Muscle of back (tissue), 13 donors: ENCODE measurements around the gene SPACA4. TPM values are rescaled to one million over a fixed set of nuclear protein-coding genes. Genes with fewer than 3 reads are reported as not detected.
"Not testable (repeated sequence)": the region's sequence is repeated elsewhere in the genome, so short reads cannot be mapped to it uniquely, and the experiment has no call there.

Experiments used
- DNase-seq, 3 donors: peaks; one replicate each; pipeline versions ENCODE4 v3.0.0 to v3.0.0-alpha.2; 2013
- long read RNA-seq, 9 donors: transcript quantifications; one replicate each; lab custom pipeline, GENCODE V29; 2026
- polyA plus RNA-seq, 10 donors: library from polyadenylated mRNA; unstranded; fragments of 120-200 nt; gene quantifications; one replicate each; pipeline ENCODE4 v1.2.1, GENCODE V29; 2013; ENCODE audit not compliant: insufficient read length in 10 of 10

The SPACA4 gene, protein sequence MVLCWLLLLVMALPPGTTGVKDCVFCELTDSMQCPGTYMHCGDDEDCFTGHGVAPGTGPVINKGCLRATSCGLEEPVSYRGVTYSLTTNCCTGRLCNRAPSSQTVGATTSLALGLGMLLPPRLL
- not detected for polyA plus RNA-seq
- long read RNA-seq, donor 1, result 0 reads
- long read RNA-seq, donor 2, result 0 reads
- long read RNA-seq, donor 3, partial matches to known transcripts, result 0 of 1 reads
- long read RNA-seq, donor 3, other reads (novel, unspliced or antisense), result 0 of 1 reads
- long read RNA-seq, donor 4, result 0 reads
- long read RNA-seq, donor 5, result 0 reads
- long read RNA-seq, donor 6, result 0 reads
- long read RNA-seq, donor 7, result 0 reads
- long read RNA-seq, donor 8, partial matches to known transcripts, result 0 of 1 reads
- long read RNA-seq, donor 8, other reads (novel, unspliced or antisense), result 0 of 1 reads
- long read RNA-seq, donor 9, result 0 reads

DNA sequence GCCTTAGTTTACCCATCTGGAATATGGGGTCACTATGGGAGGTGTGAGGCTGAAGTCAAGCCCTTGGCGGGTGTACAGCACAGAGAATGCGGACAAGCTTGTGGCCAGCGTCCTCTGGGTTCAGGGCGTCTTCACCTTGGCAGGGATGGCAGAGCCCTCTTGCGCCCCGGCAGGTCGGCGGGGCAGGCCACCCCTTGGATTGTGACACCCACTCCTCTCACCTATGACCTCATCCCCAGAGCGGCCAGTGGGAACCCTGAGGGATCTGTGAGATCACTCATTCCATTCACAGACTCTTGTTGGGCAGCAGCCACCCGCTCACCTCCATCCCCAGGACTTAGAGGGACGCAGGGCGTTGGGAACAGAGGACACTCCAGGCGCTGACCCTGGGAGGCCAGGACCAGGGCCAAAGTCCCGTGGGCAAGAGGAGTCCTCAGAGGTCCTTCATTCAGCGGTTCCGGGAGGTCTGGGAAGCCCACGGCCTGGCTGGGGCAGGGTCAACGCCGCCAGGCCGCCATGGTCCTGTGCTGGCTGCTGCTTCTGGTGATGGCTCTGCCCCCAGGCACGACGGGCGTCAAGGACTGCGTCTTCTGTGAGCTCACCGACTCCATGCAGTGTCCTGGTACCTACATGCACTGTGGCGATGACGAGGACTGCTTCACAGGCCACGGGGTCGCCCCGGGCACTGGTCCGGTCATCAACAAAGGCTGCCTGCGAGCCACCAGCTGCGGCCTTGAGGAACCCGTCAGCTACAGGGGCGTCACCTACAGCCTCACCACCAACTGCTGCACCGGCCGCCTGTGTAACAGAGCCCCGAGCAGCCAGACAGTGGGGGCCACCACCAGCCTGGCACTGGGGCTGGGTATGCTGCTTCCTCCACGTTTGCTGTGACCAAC lies at the start of gene SPACA4:
TSS of gene SPACA4 (plus strand) at position 280 of the 896 bp plus-strand sequence. CDS start at position 517, 237 bp downstream.
- no peak for DNase-seq

DNA sequence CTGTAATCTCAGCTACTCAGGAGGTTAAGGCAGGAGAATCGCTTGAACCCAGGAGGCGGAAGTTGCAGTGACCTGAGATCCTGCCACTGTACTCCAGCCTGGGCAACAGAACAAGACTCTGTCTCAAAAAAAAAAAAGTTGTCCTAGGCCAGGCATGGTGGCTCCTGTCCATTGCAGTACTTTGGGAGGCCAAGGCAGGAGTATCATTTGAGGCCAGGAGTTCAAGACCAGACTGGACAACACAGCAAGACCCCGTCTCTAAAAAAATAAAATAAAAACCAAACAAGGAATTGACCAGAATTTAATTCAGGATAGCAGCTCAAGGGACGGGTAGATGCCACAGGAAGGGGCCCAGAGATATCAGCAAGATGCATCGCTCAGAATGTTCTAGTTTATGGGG lies 49.7 kb upstream of the SPACA4 start:
- DNase-seq, result no peak

DNA sequence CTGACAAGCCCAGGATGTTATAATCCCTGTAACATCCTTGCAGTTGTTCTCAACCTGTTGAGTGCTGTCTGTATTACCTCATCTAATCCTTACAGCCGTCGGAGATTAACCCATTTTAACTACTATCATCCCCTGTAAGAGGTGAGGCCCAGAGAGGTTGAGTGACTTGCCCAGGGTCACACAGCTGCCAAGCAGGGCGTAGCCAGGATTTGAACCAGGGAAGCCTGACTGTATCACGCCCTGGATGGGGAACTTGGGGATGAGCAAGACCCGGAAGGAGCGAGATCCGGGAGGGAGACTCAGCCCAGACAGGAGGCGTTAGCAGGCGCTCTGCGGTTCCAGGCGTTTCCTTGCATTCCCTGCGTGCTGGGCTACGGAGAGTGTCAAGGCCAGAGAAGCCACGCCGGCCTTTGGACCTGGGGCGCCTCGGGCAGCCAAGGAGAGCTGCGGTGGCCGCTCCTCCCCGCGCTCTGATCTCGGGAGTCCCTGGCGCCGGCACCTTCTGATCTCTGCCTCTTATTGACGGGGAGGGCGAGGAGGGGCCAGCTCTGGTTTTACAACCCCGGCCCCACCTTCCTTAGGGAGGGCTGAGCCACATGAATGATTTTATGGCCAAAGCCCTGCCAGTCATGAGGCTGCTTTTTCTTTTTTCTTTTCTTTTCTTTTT lies 48.4 kb upstream of the SPACA4 start:
- peak in 1 of 3 donors; percentile 32 for DNase-seq

DNA sequence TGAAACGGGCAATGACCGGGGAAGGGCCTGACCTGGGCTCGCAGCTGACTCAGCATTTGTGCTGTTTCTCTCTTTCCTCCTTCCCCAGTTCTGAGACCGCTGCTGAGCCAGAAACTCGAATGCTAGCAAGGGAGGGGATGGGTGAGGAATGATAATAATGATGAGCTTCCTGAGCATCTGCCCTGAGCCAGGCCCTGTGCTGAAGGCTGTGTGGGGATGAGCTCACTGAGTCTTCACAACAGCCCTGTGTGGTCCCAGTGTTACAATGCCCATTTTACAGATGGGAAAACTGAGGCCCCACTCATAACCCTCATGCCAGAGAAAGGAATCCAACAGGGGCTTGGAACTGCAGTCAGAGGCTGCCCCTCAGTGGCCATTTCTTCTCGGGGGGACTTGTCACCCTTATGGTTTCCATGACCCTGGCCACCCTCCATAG lies 46.4 kb upstream of the SPACA4 start:
- no peak for DNase-seq

DNA sequence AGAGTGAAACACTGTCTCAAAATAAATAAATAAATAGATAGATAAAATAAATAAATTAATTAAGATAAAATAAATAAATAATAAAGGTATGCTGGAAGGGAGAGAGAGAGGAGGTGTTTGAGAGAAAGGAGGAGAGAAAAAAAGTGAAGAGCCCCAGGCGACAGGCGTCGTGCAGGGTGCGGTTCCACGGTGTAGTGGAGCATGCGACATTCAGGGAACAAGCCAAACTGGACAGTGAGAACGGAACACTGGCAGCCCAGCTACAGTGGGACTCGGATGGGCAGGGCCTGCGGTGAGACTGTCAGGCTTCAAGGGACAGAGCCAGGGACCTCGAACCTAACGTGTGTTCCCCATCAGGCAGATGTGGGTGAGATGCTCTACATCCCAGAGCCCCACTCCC lies 45.1 kb upstream of the SPACA4 start:
- no peak for DNase-seq

DNA sequence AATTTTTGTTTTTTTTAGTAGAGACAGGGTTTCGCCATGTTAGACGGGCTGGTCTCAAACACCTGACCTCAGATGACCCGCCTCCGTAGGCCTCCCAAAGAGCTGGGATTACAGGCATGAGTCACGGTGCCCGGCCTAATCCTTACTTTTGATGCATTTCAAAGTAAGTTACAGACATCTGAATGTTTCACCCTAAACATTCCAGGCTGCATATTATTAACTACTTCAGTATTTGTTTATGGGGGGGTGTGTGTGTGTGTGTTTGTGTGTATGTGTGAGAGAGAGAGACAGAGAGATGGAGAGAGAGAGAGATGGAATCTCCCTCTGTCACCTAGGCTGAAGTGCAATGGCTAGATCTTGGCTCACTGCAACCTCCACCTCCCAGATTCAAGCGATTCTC lies 41.5 kb upstream of the SPACA4 start:
- no peak for DNase-seq

DNA sequence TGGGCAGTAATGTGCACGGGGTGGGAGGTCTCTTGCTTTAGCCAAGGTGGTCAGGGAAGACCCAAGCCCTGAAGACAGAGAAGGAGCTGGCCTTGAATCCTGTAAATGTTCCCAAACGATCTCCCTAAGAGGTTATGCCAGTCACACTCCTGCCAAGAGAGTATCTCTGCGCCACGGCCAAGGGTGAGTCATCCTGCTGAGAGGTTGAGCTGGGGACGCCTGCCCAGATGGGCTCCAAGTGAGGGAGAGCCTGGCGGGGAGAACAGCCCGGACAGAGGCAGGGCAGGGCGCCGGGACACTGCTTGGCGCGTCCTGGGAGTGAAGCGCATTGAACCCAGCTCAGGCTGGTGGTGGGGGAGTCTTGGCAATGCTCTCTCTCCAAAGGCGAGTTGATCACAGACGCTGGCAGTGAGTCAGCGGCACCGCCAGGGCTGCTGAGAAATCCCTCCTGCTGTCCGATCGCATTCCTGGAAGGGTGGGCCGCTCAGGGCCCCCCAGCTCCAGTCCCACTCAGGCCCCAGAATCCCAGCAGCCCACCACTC lies 38.1 kb upstream of the SPACA4 start:
- DNase-seq, result peak; percentile 66 to 74 (median 69)

DNA sequence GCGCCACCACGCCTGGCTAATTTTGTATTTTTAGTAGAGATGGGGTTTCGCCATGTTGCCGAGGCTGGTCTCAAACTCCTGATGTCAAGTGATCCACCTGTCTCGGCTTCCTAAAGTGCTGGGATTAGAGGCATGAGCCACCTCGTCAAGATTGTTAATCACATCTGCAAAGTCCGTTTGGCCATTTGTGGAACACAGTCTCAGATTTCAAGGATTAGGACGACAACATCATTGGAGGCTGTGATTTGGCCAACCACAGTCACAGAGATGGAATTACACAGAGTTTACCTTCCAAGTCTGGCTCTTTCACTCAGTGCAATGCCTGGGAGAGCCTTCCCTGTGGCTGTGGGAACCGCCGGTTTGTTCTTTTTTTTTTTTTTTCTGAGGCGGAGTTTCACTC lies 36.7 kb upstream of the SPACA4 start:
- DNase-seq, result peak in 2 of 3 donors; percentile 48 to 63

DNA sequence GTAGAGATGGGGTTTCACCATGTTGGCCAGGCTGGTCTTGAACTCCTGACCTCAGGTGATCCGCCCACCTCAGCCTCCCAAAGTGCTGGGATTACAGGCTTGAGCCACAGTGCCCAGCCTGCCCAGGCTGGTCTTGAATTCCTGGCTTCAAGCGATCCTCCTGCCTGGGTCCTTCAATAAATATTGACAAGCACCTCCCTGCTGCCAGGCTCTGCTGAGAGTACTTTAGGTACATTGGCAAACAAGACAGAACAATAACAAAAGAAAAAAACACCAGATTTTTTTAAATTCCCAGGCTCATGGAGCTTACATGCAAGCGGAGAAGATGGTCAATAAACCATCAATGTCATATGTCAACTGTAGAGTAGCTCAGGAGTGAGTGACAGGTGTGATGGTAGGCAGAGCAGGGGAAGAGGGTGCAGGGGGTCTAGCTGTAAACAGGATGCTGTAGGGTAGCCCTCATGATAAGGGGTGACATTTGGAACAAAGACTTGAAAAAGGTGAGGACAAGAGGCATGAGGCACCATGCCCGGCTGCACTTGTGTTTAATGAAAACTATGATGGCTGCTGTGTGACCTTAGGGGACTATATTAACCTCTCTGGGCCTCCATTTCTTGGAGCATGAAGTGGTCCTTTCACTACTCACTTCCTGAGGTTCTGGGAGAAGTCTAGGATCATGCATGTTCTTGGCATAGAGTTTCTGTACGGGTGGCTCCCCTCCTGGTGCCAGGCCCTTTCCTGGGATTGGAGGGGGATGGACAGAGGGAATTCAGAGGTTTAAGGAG lies 35.0 kb upstream of the SPACA4 start:
- DNase-seq, result no peak

DNA sequence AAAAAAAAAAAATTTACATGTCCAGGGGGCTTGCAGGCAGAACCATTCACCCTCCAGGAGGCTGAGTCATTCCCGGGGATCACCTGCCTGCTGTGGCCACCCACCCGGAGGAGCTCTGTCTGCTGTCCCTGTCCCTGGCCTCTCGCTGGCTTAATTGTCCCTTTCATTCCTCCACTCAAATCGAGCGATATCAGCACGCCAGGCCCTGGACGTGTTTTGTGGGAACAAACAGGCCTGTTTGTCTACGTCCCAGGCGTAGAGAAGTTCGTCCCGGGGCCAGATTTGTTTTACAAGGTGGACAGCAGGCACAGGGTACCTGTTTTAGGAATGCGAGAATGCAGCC lies 33.4 kb upstream of the SPACA4 start:
- DNase-seq, result no peak

DNA sequence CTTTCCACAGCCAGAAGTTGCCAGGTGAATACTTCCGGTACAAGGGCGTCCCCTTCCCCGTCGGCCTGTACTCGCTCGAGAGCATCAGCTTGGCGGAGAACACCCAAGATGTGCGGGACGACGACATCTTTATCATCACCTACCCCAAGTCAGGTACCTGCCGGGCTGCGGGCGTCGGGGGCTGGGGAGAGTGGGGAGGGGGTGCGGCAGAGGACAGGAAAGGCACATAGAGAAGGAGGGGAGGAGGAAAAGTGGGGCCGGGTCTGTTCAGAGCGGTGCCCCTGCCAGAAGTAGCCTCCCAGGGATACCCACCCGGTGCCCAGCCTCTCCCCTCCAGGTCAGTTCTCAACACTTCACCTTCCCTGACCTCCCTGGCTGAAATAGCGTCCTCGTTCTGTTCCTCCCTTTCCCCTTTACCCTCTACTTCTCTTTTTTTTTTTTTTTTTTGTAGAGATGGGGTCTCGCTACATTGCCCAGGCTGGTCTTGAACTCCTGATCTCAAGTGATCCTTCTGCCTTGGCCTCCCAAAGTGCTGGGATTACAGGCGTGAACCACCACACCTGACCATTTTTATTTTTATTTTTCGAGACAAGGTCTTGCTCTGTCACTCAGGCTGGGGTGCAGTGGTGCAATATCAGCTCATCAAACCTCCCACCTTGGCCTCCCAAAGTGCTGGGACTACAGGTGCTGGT lies 30.5 kb upstream of the SPACA4 start:
- DNase-seq, result no peak

DNA sequence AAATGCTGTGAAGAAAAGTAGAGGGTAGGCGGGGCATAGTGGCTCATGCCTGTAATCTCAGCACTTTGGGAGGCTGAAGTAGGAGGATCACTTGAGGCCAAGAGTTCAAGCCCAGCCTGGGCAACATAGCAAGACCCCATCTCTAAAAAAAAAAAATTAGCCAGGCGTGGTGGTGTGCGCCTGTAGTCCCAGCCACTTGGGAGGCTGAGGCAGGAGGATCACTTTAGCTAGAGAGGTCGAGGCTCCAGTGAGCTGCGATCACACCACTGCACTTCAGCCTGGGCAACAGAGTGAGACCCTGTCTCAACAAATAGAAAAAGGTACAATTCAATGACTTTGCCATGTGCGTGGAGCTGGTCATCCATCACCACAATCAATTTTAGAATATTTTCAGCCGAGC lies 28.6 kb upstream of the SPACA4 start:
- DNase-seq, result not testable (repeated sequence)

DNA sequence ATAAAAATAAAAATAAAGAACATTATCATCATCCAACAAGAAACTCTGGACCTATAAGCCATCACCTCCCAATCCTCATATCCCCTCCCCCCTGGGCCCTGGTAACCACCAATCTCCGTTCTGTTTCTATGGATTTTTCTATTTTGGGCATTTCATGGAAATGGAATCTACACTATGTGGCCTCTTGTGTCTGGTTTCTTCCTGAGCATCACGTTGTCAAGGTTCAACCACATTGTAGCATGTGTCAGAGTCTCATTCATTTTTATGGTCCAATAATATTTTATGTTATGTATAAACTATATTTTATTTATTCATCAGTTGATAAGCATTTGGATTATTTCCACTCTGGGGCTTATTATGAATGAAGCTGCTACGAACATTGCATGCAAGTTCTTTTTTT lies 27.7 kb upstream of the SPACA4 start:
- DNase-seq, result no peak

DNA sequence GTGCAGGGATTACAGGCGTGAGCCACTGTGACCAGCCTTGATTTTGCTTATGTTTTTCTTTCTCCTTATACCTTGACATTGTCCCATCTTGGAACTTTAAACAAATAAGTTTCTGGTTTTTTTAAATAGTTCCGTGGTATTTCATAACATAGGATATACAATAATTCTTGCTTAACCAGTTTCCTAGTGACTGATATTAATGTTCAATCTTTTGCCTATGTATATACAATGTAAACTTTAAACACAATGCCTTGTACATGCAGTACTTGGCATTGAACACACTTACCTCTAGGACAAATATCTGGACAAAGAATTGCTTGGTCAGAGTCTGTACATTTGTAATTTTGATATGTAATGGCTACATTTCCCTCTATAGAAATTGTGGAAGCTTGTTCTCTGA lies 24.4 kb upstream of the SPACA4 start:
- no peak for DNase-seq

DNA sequence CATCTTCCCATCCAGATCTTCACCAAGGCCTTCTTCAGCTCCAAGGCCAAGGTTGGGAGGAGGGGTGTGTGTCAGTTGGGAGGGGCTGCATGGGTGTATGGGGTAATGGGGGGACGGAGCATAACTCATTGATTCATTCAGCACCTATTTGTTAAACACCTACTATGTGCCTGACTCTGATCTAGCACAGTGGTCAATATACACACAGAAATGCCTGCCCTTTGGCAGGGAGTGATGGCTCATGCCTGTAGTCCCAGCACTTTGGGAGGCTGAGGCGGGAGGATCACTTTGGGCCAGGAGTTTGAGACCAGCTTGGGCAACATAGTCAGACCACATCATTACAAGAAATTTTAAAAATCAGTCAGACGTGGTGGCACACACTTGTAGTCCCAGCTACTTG lies 19.2 kb upstream of the SPACA4 start:
- no peak for DNase-seq

DNA sequence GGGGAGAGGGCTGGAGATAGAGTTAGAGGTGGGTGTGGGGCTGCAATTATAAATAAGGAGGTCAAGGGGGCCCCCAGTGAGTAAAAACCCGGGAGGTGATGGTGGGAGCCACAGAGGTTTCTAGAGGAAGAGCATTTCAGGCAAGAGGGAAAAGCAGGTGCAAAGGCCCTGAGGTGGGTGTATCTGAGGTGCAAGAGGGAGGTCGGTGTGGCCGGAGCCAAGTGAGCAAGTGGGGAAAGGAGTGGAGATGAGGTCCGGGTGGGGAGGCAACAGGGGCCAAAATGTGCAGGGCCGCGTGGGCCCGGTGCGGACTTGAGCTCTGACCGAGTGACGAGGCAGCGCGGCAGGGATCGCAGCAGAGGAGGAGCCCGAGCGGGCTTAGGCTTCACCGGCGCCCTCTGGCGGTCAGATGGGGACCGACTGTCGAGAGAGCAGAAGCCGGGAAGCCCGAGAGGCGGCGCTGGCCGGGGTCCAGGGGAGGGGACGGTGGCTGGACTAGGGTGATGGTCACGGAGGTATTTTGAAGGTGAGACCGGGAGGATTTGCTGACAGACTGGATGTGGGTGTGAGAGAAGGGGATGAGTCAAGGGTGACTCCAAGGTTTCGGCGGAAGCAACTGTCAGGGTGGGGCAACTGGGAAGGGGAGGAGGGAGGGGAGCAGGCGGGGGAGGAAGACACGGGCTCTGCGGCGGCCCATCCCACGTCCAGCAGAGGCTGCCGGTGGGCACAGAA lies 17.7 kb upstream of the SPACA4 start:
- peak; percentile 73 to 94 (median 89) for DNase-seq

DNA sequence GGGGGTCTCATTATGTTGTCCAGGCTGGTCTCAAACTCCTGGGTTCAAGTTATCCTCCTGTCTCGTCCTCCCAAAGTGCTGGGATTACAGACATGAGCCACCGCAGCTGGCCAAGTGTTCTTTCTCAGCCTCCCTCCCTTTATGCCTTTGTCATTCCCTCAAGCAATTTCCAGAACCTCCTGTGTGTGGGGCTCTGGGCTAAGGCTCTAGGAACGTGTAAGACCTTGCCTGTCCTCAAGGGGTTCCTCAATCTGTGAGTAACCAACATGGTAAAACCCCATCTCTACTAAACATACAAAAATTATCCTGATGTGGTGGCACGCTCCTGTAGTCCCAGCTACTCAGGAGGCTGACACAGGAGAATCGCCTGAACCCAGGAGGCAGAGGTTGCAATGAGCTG lies 15.5 kb upstream of the SPACA4 start:
- DNase-seq, result no peak

DNA sequence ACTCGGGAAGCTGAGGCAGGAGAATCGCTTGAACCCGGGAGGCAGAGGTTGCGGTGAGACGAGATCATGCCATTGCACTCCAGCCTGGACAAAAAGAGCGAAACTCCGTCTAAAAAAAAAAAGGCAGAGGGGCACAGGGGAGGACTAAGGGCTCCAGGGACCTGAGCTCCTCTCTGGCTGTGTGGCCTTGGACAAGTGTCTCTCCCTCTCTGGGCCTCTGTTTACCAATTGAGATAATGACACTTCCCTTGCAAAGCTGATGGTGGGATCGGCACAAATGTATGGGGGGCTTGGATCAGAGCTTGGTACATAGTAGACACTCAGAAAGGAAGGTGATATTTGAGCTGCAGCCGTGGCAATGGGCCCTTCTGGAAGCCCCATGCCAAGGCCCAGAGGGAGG lies 11.4 kb upstream of the SPACA4 start:
- DNase-seq, result no peak

DNA sequence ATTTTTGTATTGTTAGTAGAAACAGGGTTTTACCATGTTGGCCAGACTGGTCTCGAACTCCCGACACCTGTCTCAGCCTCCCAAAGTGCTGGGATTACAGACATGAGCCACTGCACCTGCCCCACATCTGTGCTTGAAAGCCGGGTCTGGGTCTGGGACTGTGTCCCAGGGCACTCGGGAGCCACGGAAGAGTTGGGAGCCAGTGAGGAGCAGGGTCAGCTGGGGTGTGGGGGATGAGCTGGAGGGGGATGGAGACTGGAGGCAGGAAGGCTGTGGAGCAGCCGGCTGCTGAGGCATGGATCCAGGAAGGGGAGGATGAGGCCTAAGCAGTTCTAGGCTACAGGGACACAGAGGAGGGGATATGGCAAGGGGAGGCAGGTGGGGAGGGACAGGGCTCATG lies 10.7 kb upstream of the SPACA4 start:
- no peak for DNase-seq

DNA sequence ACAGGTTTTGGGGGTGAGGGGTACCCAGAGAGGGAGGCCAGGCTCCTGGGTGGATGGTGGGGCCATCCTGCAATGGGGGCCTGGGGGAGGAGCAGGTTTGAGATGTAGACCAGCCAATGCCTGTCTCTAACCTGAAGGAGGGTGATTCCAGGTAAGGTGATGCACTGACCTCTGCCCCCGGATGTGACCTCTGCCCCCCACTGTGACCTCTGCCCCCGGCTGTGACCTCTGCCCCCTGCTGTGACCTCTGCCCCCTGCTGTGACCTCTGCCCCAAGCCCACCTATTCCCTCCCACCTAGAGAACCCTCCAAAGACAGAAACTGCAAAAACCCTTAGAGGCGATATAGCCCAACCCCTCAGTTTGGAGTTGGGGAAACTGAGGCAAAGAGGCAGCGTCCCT lies 10.3 kb upstream of the SPACA4 start:
- no peak for DNase-seq
